K562 (cell line): Measurements from ENCODE around the gene FAM89B. TPM values are rescaled to one million over a fixed set of nuclear protein-coding genes. Genes with fewer than 3 reads are reported as not detected.

Source experiments
- ATAC-seq: fragments of 200-7000 bp; cut with Tn5 transposase; 3 replicates; pipeline ENCODE4 v1.9.1; 2020; ENCODE audit warnings: moderate library complexity
- BruUV-seq: library from RNA; stranded (reverse); fragments of 400-500 nt; replicated peaks from 2 replicates; lab custom pipeline; 2021; lab: Mats Ljungman, UMichigan
- CTCF ChIA-PET: fragments of 300-600 bp; formaldehyde crosslinking; extraction: SDS; loops from one replicate; lab custom pipeline; 2021; ENCODE audit warnings: low intra/inter-chr PET ratio; lab: Yijun Ruan, JAX
- POLR2A ChIA-PET: fragments of 300-600, 350-650 bp; sonication (Branson Sonifier 250); formaldehyde crosslinking; extraction: SDS; loops from one replicate; lab custom pipeline; 2021; ENCODE audit warnings: antibody characterized with exemption, inconsistent platforms; lab: Yijun Ruan, JAX
- DNase-seq, 4 experiments: peaks; one replicate each; pipeline versions ENCODE4 v3.0.0 to v3.0.0-alpha.2; 2011 to 2018; ENCODE audit warnings: low spot score in 3 of 4, mixed read lengths in 3 of 4; ENCODE audit errors: extremely low read depth in 1 of 4
- FAIRE-seq: peaks from 2 replicates; lab custom pipeline; 2011; peaks lifted over from hg19 to GRCh38; lab: Jason Lieb, UNC
- H2AFZ ChIP-seq: 2 replicates; pipeline ENCODE4 v1.6.0; 2011; ENCODE audit warnings: low read depth, low read length, control low read depth, inconsistent platforms
- H3K27ac ChIP-seq: fragments of 200-600 bp; 3 replicates; pipeline ENCODE4 v1.8.0; 2011; ENCODE audit warnings: low read depth, mild to moderate bottlenecking, control low read depth, inconsistent platforms, low read length, moderate library complexity, mixed read lengths; ENCODE audit errors: extremely low read depth
- H3K27me3 ChIP-seq, 2 experiments: fragments of 300-600 bp in 1 of 2; 2 replicates in 1 of 2; 3 replicates in 1 of 2; pipeline versions ENCODE4 v1.6.0 to v1.8.0; 2011; ENCODE audit warnings: inconsistent platforms in 2 of 2, low read length in 2 of 2, mild to moderate bottlenecking in 1 of 2, mixed read lengths in 1 of 2, moderate library complexity in 1 of 2; ENCODE audit not compliant: control insufficient read depth in 2 of 2, insufficient read depth in 2 of 2
- H3K36me3 ChIP-seq: fragments of 300-600 bp; 3 replicates; pipeline ENCODE4 v1.8.0; 2011; ENCODE audit warnings: mild to moderate bottlenecking, low read length, inconsistent platforms; ENCODE audit not compliant: control insufficient read depth, insufficient read depth
- H3K4me1 ChIP-seq, 2 experiments: fragments of 200-600 bp in 1 of 2; replicated peaks in 1 of 2; 2 replicates in 1 of 2; 3 replicates in 1 of 2; pipeline versions ENCODE4 v1.5.1 to v1.8.0; 2011; ENCODE audit warnings: inconsistent platforms in 2 of 2, low read length in 2 of 2, mild to moderate bottlenecking in 1 of 2, mixed read lengths in 1 of 2, moderate library complexity in 1 of 2; ENCODE audit not compliant: control insufficient read depth in 2 of 2, insufficient read depth in 2 of 2
- H3K4me2 ChIP-seq: 2 replicates; pipeline ENCODE4 v1.6.1; 2011; ENCODE audit warnings: low read length, control low read depth, inconsistent platforms, mixed read lengths; ENCODE audit not compliant: insufficient read depth
- H3K4me3 ChIP-seq: fragments of 200-600 bp; sonication (generic), shearing (Covaris generic); 2 replicates; pipeline ENCODE4 v1.5.1; 2016; ENCODE audit warnings: control low read depth, inconsistent platforms
- H3K79me2 ChIP-seq: fragments of 200-600 bp; 3 replicates; pipeline ENCODE4 v1.8.0; 2011; ENCODE audit warnings: low read length, inconsistent platforms; ENCODE audit not compliant: control insufficient read depth, insufficient read depth
- H3K9ac ChIP-seq, 2 experiments: 2 replicates each; pipeline versions ENCODE4 v1.6.0 to v1.6.1; 2011; ENCODE audit warnings: low read depth in 2 of 2, low read length in 2 of 2, control low read depth in 1 of 2, inconsistent platforms in 1 of 2, mild to moderate bottlenecking in 1 of 2, mixed read lengths in 1 of 2; ENCODE audit not compliant: insufficient read depth in 1 of 2
- H3K9me1 ChIP-seq: one replicate; pipeline ENCODE4 v1.6.0; 2011; ENCODE audit warnings: inconsistent platforms, mild to moderate bottlenecking, low read length, moderate library complexity; ENCODE audit not compliant: control insufficient read depth, insufficient read depth
- H3K9me3 ChIP-seq: replicated peaks from 2 replicates; pipeline ENCODE4 v1.5.1; 2011; ENCODE audit warnings: low read depth, low read length, inconsistent platforms; ENCODE audit not compliant: control insufficient read depth, insufficient read depth
- H4K20me1 ChIP-seq: replicated peaks from 2 replicates; pipeline ENCODE4 v1.6.1; 2011; ENCODE audit warnings: low read length, inconsistent platforms, mixed read lengths; ENCODE audit not compliant: control insufficient read depth, insufficient read depth
- MXI1 ChIP-seq: IDR thresholded peaks from 2 replicates; pipeline ENCODE4 v1.6.1; 2011; ENCODE audit warnings: low read depth, mild to moderate bottlenecking, improper control_type of control experiment, low read length
- POLR2G ChIP-seq: fragments of 200-400 bp; formaldehyde crosslinking; IDR thresholded peaks from 2 replicates; pipeline ENCODE4 v1.6.1; 2017; ENCODE audit warnings: low read depth, mild to moderate bottlenecking, antibody characterized with exemption, low read length, moderate library complexity
- TOE1 ChIP-seq, 2 experiments: fragments of 450-650 bp in 1 of 2; sonication (generic) in 1 of 2; formaldehyde crosslinking in 1 of 2; IDR thresholded peaks; 2 replicates each; pipeline versions ENCODE4 v1.7.1 to v1.8.0; 2016 to 2022; ENCODE audit warnings: borderline replicate concordance in 2 of 2, mild to moderate bottlenecking in 2 of 2, antibody characterized with exemption in 1 of 2, inconsistent platforms in 1 of 2, low read depth in 1 of 2, missing genetic modification reagents in 1 of 2, moderate library complexity in 1 of 2
- ZNF140 ChIP-seq: fragments of 250-450 bp; sonication (Bioruptor Pico); IDR thresholded peaks from 2 replicates; pipeline ENCODE4 v1.8.0; 2021; ENCODE audit warnings: moderate library complexity, mild to moderate bottlenecking, inconsistent platforms
- ZNF79 ChIP-seq: fragments of 250-450 bp; sonication (Bioruptor Pico); IDR thresholded peaks from 2 replicates; pipeline ENCODE4 v1.4.0; 2020; ENCODE audit warnings: low read depth, mild to moderate bottlenecking, moderate library complexity
- WGBS: fragments of 100-300 bp; shearing (Covaris generic); methylation state at CpG from one replicate; pipeline ENCODE4 v1.1.6; 2016; ENCODE audit warnings: low coverage, mixed read lengths; ENCODE audit not compliant: insufficient coverage; ENCODE audit errors: missing lambda C conversion rate; 5-methylcytosine and 5-hydroxymethylcytosine counted together
- in situ Hi-C: fragments of 300-500 bp; cut with MboI; formaldehyde crosslinking; loops from 4 replicates; pipeline ENCODE4 v1.15.0; 2018; ENCODE audit warnings: inconsistent platforms, mixed read lengths
- intact Hi-C: fragments of 100-400 bp; cut with micrococcal nuclease; formaldehyde crosslinking; loops from 2 replicates; pipeline ENCODE4 v1.14.2; 2022
- polyA plus RNA-seq, 8 experiments: library from polyadenylated mRNA; depleted of rRNA in 4 of 8; stranded (reverse) in 5 of 8; unstranded in 3 of 8; fragments of >200 nt; fragmentation: Nextera tagmentation in 2 of 8; fragmentation: Illumina TruSeq in 1 of 8; extraction: Ambion mirVana in 2 of 8; extraction: Trizol in 1 of 8; gene quantifications; 2 replicates each; pipeline versions ENCODE4 v1.2.1 to v1.2.3, GENCODE V29; 2011 to 2014; ENCODE audit warnings: inconsistent platforms in 1 of 8, missing spikeins in 1 of 8
- total RNA-seq, 7 experiments: library from RNA; depleted of rRNA in 6 of 7; stranded (reverse); fragments of >200 nt in 6 of 7; fragmentation: Illumina TruSeq in 2 of 7; extraction: Trizol in 2 of 7; gene quantifications; 2 replicates each; pipeline versions ENCODE4 v1.2.1 to v1.2.3, GENCODE V29; 2011 to 2021; ENCODE audit warnings: low replicate concordance in 1 of 7
- TF ChIP-seq, protein P1 (sequence below): sonication (generic); formaldehyde crosslinking; IDR thresholded peaks from 2 replicates; pipeline ENCODE4 v1.8.1; 2023; ENCODE audit warnings: mild to moderate bottlenecking, missing genetic modification reagents
- TF ChIP-seq, protein P2 (sequence below): sonication (generic); formaldehyde crosslinking; IDR thresholded peaks from 2 replicates; pipeline ENCODE4 v1.8.1; 2023; ENCODE audit warnings: mild to moderate bottlenecking, missing genetic modification reagents, moderate library complexity

The FAM89B gene
- total and polyA plus RNA-seq, 9 of the 15 experiments (the other 6 are each of a cell fraction or from before 2014, with no cell fraction given): 0.32 to 27.6 (median 11.9) TPM

- Histone ChIP-seq H3K4me3 (no peak overlapping the region), H3K9me3 (no peaks in the 10 kb centered on the region), H3K9ac (no peak overlapping the region; a peak in 1 of 4 replicates), H2AFZ (no peak overlapping the region), H3K36me3 (peaks cover 94% of the 10 kb centered on the region; the same call in 2 of the 3 replicates), H3K27ac (no peak overlapping the region), H3K9me1 (no peaks in the 10 kb centered on the region), H4K20me1 (peaks cover 3% of the 10 kb centered on the region; the same call in 1 of the 2 replicates), H3K27me3 (no peaks in the 10 kb centered on the region), H3K79me2 (peaks cover 11% of the 10 kb centered on the region), H3K4me1 (peaks cover 4 to 55% of the 10 kb centered on the region in 2 experiments; a peak in 3 of 5 replicates), H3K4me2 (no peak overlapping the region)
- ATAC-seq: no peak
- ChIA-PET POLR2A (interaction anchor here (0.9 to 3.1 kb wide), 5 partner anchors 9 to 16 kb away, joined by 3 to 11 read pairs (median 5); partner anchors contain the start of gene SIPA1), CTCF (no interaction called here)
- TF ChIP-seq, protein P1, sequence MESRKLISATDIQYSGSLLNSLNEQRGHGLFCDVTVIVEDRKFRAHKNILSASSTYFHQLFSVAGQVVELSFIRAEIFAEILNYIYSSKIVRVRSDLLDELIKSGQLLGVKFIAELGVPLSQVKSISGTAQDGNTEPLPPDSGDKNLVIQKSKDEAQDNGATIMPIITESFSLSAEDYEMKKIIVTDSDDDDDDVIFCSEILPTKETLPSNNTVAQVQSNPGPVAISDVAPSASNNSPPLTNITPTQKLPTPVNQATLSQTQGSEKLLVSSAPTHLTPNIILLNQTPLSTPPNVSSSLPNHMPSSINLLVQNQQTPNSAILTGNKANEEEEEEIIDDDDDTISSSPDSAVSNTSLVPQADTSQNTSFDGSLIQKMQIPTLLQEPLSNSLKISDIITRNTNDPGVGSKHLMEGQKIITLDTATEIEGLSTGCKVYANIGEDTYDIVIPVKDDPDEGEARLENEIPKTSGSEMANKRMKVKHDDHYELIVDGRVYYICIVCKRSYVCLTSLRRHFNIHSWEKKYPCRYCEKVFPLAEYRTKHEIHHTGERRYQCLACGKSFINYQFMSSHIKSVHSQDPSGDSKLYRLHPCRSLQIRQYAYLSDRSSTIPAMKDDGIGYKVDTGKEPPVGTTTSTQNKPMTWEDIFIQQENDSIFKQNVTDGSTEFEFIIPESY (CRISPR knock-in tag): 0 out of 2 replicates have a peak, but pooled peaks have one; percentile 3
- TF ChIP-seq POLR2G (0 out of 2 replicates have a peak, but pooled peaks have one; percentile 23), ZNF140 (CRISPR knock-in tag) (no peak), ZNF79 (CRISPR knock-in tag) (no peak), TOE1 (IDR thresholded peaks at IDR 0.05; ENCODE audit: borderline replicate concordance) (no peak), TOE1 (CRISPR knock-in tag; IDR thresholded peaks at IDR 0.05; ENCODE audit: borderline replicate concordance, low read depth) (no peak), MXI1 (no peak)
- TF ChIP-seq, protein P2, sequence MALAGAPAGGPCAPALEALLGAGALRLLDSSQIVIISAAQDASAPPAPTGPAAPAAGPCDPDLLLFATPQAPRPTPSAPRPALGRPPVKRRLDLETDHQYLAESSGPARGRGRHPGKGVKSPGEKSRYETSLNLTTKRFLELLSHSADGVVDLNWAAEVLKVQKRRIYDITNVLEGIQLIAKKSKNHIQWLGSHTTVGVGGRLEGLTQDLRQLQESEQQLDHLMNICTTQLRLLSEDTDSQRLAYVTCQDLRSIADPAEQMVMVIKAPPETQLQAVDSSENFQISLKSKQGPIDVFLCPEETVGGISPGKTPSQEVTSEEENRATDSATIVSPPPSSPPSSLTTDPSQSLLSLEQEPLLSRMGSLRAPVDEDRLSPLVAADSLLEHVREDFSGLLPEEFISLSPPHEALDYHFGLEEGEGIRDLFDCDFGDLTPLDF: no peak
- WGBS: 87% methylated on average over 10 of the region's 16 CpGs
- intact Hi-C loops: no loop called here
- DNase-seq: no peak
- no peak for FAIRE-seq
- in situ Hi-C loops: no loop called here
- BruUV-seq: no TSS peak
Measured at GRCh38 chr11:65622011-65622410, 49.7 kb downstream of the FAM89B start.
